Neural cell (in vitro differentiated cells): ENCODE data around the gene MGAT4C. TPM values are rescaled to one million over a fixed set of nuclear protein-coding genes. Genes with fewer than 3 reads are reported as not detected.

Experiments used
- H2AFZ ChIP-seq: fragments of 200-600, 300-800 bp; sonication (generic), shearing (Covaris generic); 2 replicates; pipeline ENCODE4 v1.6.0; 2014; ENCODE audit warnings: low read depth, mild to moderate bottlenecking, antibody characterized with exemption, low read length, moderate library complexity
- H3F3A ChIP-seq: fragments of 200-600 bp; shearing (Covaris generic); 2 replicates; pipeline ENCODE4 v1.6.1; 2016; ENCODE audit warnings: mild to moderate bottlenecking, moderate library complexity, mixed read lengths, antibody characterized with exemption, low read length; ENCODE audit not compliant: insufficient read depth, poor library complexity, severe bottlenecking
- H3K27ac ChIP-seq: fragments of 200-600, 300-800 bp; sonication (generic), shearing (Covaris generic); 2 replicates; pipeline ENCODE4 v1.5.1; 2014; ENCODE audit warnings: mild to moderate bottlenecking, low read length, moderate library complexity
- H3K27me3 ChIP-seq: fragments of 300-800, 200-600 bp; sonication (generic), shearing (Covaris generic); 2 replicates; pipeline ENCODE4 v1.6.0; 2014; ENCODE audit warnings: mild to moderate bottlenecking, low read depth, low read length, moderate library complexity; ENCODE audit not compliant: insufficient read depth
- H3K36me3 ChIP-seq: fragments of 300-800, 200-600 bp; sonication (generic), shearing (Covaris generic); 2 replicates; pipeline ENCODE4 v1.5.1; 2014; ENCODE audit warnings: mild to moderate bottlenecking, antibody characterized with exemption, low read length, moderate library complexity; ENCODE audit not compliant: insufficient read depth
- H3K4me2 ChIP-seq: fragments of 300-800, 200-600 bp; sonication (generic), shearing (Covaris generic); 2 replicates; pipeline ENCODE4 v1.6.0; 2014; ENCODE audit warnings: mild to moderate bottlenecking, low read length
- H3K4me3 ChIP-seq: fragments of 300-800, 200-600 bp; sonication (generic), shearing (Covaris generic); 2 replicates; pipeline ENCODE4 v1.5.1; 2014; ENCODE audit warnings: mild to moderate bottlenecking, low read length, moderate library complexity
- H3K79me2 ChIP-seq: fragments of 200-600 bp; shearing (Covaris generic); replicated peaks from 2 replicates; pipeline ENCODE4 v1.6.0; 2014; ENCODE audit warnings: mild to moderate bottlenecking, low read length, moderate library complexity; ENCODE audit not compliant: insufficient read depth
- H3K9ac ChIP-seq: fragments of 300-800, 200-600 bp; sonication (generic), shearing (Covaris generic); 2 replicates; pipeline ENCODE4 v1.6.1; 2016; ENCODE audit warnings: mild to moderate bottlenecking, low read length, mixed read lengths
- H3K9me2 ChIP-seq: fragments of 200-600 bp; shearing (Covaris generic); 2 replicates; pipeline ENCODE4 v1.6.1; 2016; ENCODE audit warnings: mild to moderate bottlenecking, low read length, mixed read lengths; ENCODE audit not compliant: insufficient read depth
- H3K9me3 ChIP-seq: fragments of 200-600, 300-800 bp; sonication (generic), shearing (Covaris generic); 2 replicates; pipeline ENCODE4 v1.6.1; 2016; ENCODE audit warnings: mild to moderate bottlenecking, mixed run types, low read length, moderate library complexity, mixed read lengths
- H4K20me1 ChIP-seq: fragments of 200-600 bp; shearing (Covaris generic); 2 replicates; pipeline ENCODE4 v1.6.1; 2016; ENCODE audit warnings: mild to moderate bottlenecking, mixed run types; ENCODE audit not compliant: insufficient read depth
- CTCF ChIP-seq: fragments of 450-650 bp; IDR thresholded peaks from 2 replicates; pipeline ENCODE4 v1.5.1; 2014; ENCODE audit warnings: antibody characterized with exemption, mild to moderate bottlenecking, moderate library complexity; ENCODE audit not compliant: poor library complexity, severe bottlenecking
- EP300 ChIP-seq: fragments of 450-650 bp; conservative IDR thresholded peaks from 2 replicates; pipeline ENCODE4 v1.6.1; 2014; ENCODE audit warnings: antibody characterized with exemption, mild to moderate bottlenecking, moderate library complexity; ENCODE audit not compliant: poor library complexity, severe bottlenecking
- EZH2 ChIP-seq: fragments of 200-600, 300-800 bp; shearing (Covaris generic), sonication (generic); IDR thresholded peaks from 2 replicates; pipeline ENCODE4 v1.6.1; 2014; ENCODE audit warnings: antibody characterized with exemption, low read length, borderline replicate concordance, mild to moderate bottlenecking; ENCODE audit not compliant: insufficient read depth, poor library complexity, severe bottlenecking
- MXI1 ChIP-seq: fragments of 450-650 bp; conservative IDR thresholded peaks from 2 replicates; pipeline ENCODE4 v1.6.1; 2014; ENCODE audit warnings: antibody characterized with exemption, mild to moderate bottlenecking; ENCODE audit not compliant: poor library complexity, severe bottlenecking
- POLR2AphosphoS5 ChIP-seq: IDR thresholded peaks from 2 replicates; pipeline ENCODE4 v1.6.1; 2012
- RAD21 ChIP-seq: fragments of 450-650 bp; conservative IDR thresholded peaks from 2 replicates; pipeline ENCODE4 v1.6.1; 2014; ENCODE audit warnings: antibody characterized with exemption, mild to moderate bottlenecking, moderate library complexity
- REST ChIP-seq: IDR thresholded peaks from 2 replicates; pipeline ENCODE4 v1.6.1; 2012; ENCODE audit warnings: borderline replicate concordance
- SMC3 ChIP-seq: fragments of 450-650 bp; conservative IDR thresholded peaks from 2 replicates; pipeline ENCODE4 v1.6.1; 2014; ENCODE audit warnings: antibody characterized with exemption, mild to moderate bottlenecking, moderate library complexity; ENCODE audit not compliant: poor library complexity
- TAF1 ChIP-seq: IDR thresholded peaks from 2 replicates; pipeline ENCODE4 v1.6.1; 2012; ENCODE audit warnings: low read depth
- polyA plus RNA-seq: library from polyadenylated mRNA; depleted of rRNA; stranded (reverse); fragments of >200 nt; gene quantifications from 2 replicates; pipeline ENCODE4 v1.2.3, GENCODE V29; 2014

The MGAT4C gene
- polyA plus RNA-seq, 1 donor from 2014 or later: 20.7 TPM

GRCh38 chr12:85920324-85920947 lies 335.8 kb downstream of the MGAT4C start:
- H3K27ac ChIP-seq: no peak overlapping the region
- no peaks in the 10 kb centered on the region for H3K36me3 ChIP-seq
- no peak overlapping the region for H2AFZ ChIP-seq
- no peak overlapping the region for H3K4me2 ChIP-seq
- H3K4me3 ChIP-seq: no peak overlapping the region
- H3K27me3 ChIP-seq: no peaks in the 10 kb centered on the region
- no peaks in the 10 kb centered on the region for H3K79me2 ChIP-seq
- TF ChIP-seq POLR2AphosphoS5 (no peak), SMC3 (peak; percentile 85), TAF1 (no peak), MXI1 (no peak), EP300 (no peak), RAD21 (peak; percentile 82), CTCF (peak; percentile 77), REST (no peak), EZH2 (no peak)
- no peaks in the 10 kb centered on the region for H3F3A ChIP-seq
- H3K9ac ChIP-seq: no peak overlapping the region
- no peaks in the 10 kb centered on the region for H3K9me2 ChIP-seq
- H4K20me1 ChIP-seq: no peaks in the 10 kb centered on the region
- no peaks in the 10 kb centered on the region for H3K9me3 ChIP-seq
